Measurements from ENCODE around the gene UXS1.
"Not testable (repeated sequence)": the region's sequence is repeated elsewhere in the genome, so short reads cannot be mapped to it uniquely, and the experiment has no call there.

The UXS1 gene

DNA sequence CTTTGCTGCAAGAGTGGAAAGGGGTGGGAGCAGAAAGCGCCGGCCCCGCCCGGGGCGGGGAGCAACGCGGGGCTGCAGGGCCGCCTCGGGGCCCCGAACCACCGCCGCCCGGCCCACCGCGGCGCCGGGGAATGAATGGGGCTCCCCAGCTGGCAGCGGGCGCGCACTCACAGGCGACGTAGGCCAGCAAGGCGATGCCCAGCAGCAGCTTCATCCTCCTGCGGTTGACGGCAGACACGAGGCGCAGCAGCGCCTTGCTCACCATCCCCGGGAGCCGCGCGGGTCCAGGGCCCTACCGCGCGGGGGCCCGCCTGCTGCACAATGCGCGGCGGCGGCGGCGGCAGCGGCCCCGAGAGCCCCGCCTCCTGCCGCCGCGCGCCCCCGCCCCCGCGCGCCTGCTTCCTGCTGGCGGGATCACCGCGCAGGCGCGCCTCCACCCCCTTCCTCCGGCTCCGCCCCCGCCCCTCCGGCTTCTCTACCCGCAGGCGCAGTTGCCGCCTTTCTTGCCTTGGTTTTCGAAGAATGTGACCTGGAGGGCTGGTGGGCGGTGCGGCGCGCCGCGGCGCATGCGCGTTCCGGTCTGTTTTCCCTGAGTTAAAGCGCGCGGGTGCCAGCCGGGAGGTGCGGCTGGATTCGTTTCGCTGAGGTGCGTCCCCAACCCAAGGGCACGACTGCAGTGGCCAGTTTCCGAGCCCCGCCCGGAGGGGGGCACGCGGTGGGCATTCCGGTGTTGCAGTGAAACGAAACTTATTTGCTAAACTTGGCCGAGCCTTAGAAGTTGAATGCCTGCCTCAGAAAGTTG, at the start of gene UXS1:
TSS of gene UXS1 (minus strand) at position 325 of the 802 bp plus-strand sequence. CDS start at position 265, 60 bp downstream.
- no peaks in the 10 kb centered on the region for H3K36me3 ChIP-seq (ENCODE audit: insufficient read depth, low read length)
- H3K9me3 ChIP-seq (ENCODE audit: low read length): no peaks in the 10 kb centered on the region
- peak within 1 kb of the TSS; percentile 85 to 90 for H3K4me3 ChIP-seq (ENCODE audit: low read depth in 1 of 2, low read length in 2 of 2)
- peak within 1 kb of the TSS; percentile 85 for H3K27ac ChIP-seq (ENCODE audit: low read depth, low read length)
- H3K4me1 ChIP-seq (ENCODE audit: insufficient read depth, low read length): peaks cover 26% of the 10 kb centered on the region
- peak within 1 kb of the TSS; percentile 62 for H3K9ac ChIP-seq (ENCODE audit: low read length)
- H3K27me3 ChIP-seq (ENCODE audit: control insufficient read depth in 1 of 2, insufficient read depth in 2 of 2, low read length in 2 of 2): no peaks in the 10 kb centered on the region

DNA sequence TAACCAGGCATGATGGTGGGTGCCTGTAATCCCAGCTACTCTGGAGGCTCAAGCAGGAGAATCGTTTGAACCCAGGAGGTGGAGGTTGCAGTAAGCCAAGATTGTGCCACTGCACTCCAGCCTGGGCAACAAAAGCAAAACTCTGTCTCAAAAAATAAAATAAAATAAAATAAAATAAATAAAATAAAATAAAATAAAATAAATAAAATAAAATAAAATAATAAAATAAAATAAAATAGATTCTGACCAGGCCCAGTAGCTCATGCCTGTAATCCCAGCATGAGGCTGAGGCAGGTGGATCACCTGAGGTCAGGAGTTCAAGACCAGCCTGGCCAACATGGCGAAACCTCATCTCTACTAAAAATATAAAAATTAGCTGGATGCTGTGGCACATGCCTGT, 45.4 kb upstream of the UXS1 start:
- H3K4me3 ChIP-seq (ENCODE audit: low read depth in 1 of 2, low read length in 2 of 2); H3K4me1 ChIP-seq (ENCODE audit: insufficient read depth, low read length): not testable (repeated sequence)

DNA sequence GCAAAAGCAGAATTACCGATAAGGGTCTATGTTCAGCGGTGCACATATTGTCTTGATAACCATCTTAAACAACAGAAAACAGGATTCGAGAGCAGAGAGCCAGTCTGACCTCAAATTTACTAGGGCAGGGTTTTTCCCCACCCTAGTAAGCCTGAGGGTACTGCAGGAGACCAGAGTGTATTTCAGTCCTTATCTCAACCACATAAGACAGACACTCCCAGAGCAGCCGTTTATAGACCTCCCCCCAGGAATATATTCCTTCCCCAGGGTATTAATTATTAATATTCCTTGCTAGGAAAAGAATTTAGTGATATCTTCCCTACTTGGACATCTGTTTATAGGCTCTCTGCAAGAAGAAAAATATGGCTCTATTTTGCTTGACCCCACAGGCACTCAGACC, 41.3 kb upstream of the UXS1 start:
- H3K9ac ChIP-seq (ENCODE audit: low read length); H3K4me3 ChIP-seq (ENCODE audit: low read depth in 1 of 2, low read length in 2 of 2); H3K27me3 ChIP-seq (ENCODE audit: control insufficient read depth in 1 of 2, insufficient read depth in 2 of 2, low read length in 2 of 2); H3K36me3 ChIP-seq (ENCODE audit: insufficient read depth, low read length); H3K4me1 ChIP-seq (ENCODE audit: insufficient read depth, low read length); H3K27ac ChIP-seq (ENCODE audit: low read depth, low read length); H3K9me3 ChIP-seq (ENCODE audit: low read length): not testable (repeated sequence)

More for the DNA sequence above, 45.4 kb upstream of the UXS1 start:
- H3K27ac ChIP-seq (ENCODE audit: low read depth, low read length); H3K9ac ChIP-seq (ENCODE audit: low read length); H3K36me3 ChIP-seq (ENCODE audit: insufficient read depth, low read length); H3K27me3 ChIP-seq (ENCODE audit: control insufficient read depth in 1 of 2, insufficient read depth in 2 of 2, low read length in 2 of 2); H3K9me3 ChIP-seq (ENCODE audit: low read length): not testable (repeated sequence)

DNA sequence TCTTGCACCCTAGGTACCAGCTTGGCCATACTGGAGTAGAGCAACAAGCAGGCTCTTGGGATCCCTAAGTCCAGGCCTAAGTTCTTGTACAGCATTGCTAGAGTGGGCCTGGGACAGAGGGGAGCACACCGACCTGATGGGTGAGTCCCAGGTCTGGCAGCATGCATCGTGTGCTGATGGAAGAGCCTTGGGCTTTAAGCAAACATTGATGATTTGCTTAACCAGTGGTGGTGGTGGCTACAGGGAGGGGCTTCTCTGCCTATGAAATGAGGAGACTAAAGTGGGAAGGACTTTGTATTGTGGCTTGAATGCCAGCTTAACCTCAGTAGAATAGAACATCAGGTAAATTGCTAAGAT, 39.2 kb upstream of the UXS1 start:
- Histone ChIP-seq H3K9ac (ENCODE audit: low read length) (no peak overlapping the region), H3K9me3 (ENCODE audit: low read length) (no peaks in the 10 kb centered on the region), H3K4me1 (ENCODE audit: insufficient read depth, low read length) (no peaks in the 10 kb centered on the region), H3K27me3 (ENCODE audit: control insufficient read depth in 1 of 2, insufficient read depth in 2 of 2, low read length in 2 of 2) (no peaks in the 10 kb centered on the region), H3K27ac (ENCODE audit: low read depth, low read length) (no peak overlapping the region), H3K4me3 (ENCODE audit: low read depth in 1 of 2, low read length in 2 of 2) (no peak overlapping the region), H3K36me3 (ENCODE audit: insufficient read depth, low read length) (no peaks in the 10 kb centered on the region)

DNA sequence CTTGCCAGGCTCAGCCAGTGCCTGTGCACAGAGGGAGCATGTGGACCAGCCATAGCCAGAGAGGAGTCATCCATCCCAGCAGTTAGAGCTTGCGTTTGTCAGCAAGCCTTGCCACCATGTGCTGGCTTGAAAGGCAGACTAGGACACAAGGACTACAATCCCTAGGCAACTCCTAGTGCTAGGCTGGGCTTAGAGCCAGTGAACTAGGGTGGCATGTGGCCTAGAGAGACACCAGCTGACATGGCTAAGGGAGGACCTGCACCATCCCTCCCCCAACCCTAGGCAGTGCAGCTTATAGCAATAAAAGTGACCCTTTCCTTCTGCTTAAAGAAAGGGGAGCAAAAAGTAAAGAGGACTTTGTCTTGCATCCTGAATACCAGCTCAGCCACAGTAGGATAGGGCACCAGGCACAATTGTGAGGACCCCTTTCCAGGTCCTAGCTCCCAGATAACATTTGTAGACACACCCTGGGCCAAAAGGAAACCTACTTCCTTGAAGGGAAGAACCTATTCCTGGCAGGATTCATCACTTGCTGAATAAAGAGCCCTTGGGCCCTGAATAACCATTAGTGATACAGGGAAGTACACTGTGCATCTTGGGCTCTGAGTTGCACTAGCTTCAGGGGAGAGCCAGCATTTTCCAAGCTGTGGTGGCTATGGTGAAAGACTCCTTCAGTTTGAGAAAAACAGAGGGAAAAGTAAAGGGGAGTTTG, 38.7 kb upstream of the UXS1 start:
- H3K4me1 ChIP-seq (ENCODE audit: insufficient read depth, low read length): no peaks in the 10 kb centered on the region
- no peak overlapping the region for H3K27ac ChIP-seq (ENCODE audit: low read depth, low read length)

DNA sequence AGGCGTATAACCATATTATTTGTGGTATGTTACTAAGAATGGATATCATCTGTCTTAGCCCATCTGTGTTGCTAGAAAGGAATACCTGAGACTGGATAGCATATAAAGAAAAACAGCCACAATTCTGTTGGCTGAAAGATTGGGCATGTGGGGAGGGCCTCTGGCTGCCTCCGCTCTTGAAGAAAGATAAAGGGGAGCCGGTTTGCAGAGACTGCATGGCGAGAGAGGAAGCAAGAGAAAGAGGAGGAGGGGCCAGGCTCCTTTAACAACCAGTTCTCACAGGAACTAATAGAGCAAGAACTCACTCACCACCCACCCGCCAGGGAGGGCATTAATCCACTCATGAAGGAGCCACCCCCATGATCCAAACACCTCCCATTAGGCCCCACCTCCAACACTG, 29.2 kb upstream of the UXS1 start:
- H3K36me3 ChIP-seq (ENCODE audit: insufficient read depth, low read length): no peaks in the 10 kb centered on the region
- H3K27me3 ChIP-seq (ENCODE audit: control insufficient read depth in 1 of 2, insufficient read depth in 2 of 2, low read length in 2 of 2): no peaks in the 10 kb centered on the region
- no peak overlapping the region for H3K27ac ChIP-seq (ENCODE audit: low read depth, low read length)
- H3K9me3 ChIP-seq (ENCODE audit: low read length): no peaks in the 10 kb centered on the region
- H3K4me1 ChIP-seq (ENCODE audit: insufficient read depth, low read length): no peaks in the 10 kb centered on the region
- no peak overlapping the region for H3K9ac ChIP-seq (ENCODE audit: low read length)
- no peak overlapping the region for H3K4me3 ChIP-seq (ENCODE audit: low read depth in 1 of 2, low read length in 2 of 2)

More for the DNA sequence above, 38.7 kb upstream of the UXS1 start:
- no peaks in the 10 kb centered on the region for H3K27me3 ChIP-seq (ENCODE audit: control insufficient read depth in 1 of 2, insufficient read depth in 2 of 2, low read length in 2 of 2)
- H3K4me3 ChIP-seq (ENCODE audit: low read depth in 1 of 2, low read length in 2 of 2): no peak overlapping the region
- H3K36me3 ChIP-seq (ENCODE audit: insufficient read depth, low read length): no peaks in the 10 kb centered on the region
- H3K9me3 ChIP-seq (ENCODE audit: low read length): no peaks in the 10 kb centered on the region
- no peak overlapping the region for H3K9ac ChIP-seq (ENCODE audit: low read length)

DNA sequence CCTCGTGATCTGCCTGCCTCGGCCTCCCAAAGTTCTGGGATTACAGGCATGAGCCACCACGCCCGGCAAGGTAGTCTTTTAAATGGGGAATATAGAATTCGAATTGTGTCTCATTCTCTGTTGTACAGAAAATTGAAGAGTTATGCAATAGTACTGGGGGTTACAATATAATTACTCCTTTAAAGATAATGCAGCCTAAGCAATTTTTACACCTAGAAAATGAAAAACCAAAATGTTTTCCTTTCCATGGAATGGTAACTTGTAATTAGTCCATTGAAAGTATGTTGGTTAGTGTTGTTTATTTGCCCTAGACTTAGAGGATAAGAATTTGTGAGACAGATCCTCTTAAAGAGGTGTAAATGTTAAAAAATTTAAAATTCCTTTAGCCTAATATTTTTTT, 28.0 kb upstream of the UXS1 start:
- H3K27ac ChIP-seq (ENCODE audit: low read depth, low read length); H3K4me1 ChIP-seq (ENCODE audit: insufficient read depth, low read length); H3K36me3 ChIP-seq (ENCODE audit: insufficient read depth, low read length); H3K4me3 ChIP-seq (ENCODE audit: low read depth in 1 of 2, low read length in 2 of 2); H3K27me3 ChIP-seq (ENCODE audit: control insufficient read depth in 1 of 2, insufficient read depth in 2 of 2, low read length in 2 of 2); H3K9ac ChIP-seq (ENCODE audit: low read length); H3K9me3 ChIP-seq (ENCODE audit: low read length): not testable (repeated sequence)

DNA sequence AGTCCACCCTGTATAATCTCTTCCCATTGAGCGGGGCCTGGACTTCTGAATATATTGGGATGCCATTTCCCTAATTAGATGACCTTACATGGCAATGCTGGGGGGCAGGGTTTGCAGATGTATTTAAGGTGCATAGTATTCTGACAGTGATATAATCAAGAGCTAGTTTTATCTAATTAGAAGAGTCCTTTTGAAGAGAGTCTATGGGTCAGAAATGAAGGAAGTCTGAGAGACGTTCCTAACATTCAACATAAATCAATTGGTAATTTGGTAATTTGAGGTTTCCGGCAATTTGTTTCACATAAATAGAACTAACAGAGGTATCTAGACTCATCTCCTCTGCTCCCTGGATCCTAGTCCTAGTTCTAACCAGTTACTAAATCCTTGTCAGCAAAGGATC, 25.7 kb upstream of the UXS1 start:
- Histone ChIP-seq H3K27me3 (ENCODE audit: control insufficient read depth in 1 of 2, insufficient read depth in 2 of 2, low read length in 2 of 2) (no peaks in the 10 kb centered on the region), H3K9me3 (ENCODE audit: low read length) (no peaks in the 10 kb centered on the region), H3K27ac (ENCODE audit: low read depth, low read length) (no peak overlapping the region), H3K4me1 (ENCODE audit: insufficient read depth, low read length) (no peaks in the 10 kb centered on the region), H3K4me3 (ENCODE audit: low read depth in 1 of 2, low read length in 2 of 2) (no peak overlapping the region), H3K9ac (ENCODE audit: low read length) (no peak overlapping the region), H3K36me3 (ENCODE audit: insufficient read depth, low read length) (no peaks in the 10 kb centered on the region)

DNA sequence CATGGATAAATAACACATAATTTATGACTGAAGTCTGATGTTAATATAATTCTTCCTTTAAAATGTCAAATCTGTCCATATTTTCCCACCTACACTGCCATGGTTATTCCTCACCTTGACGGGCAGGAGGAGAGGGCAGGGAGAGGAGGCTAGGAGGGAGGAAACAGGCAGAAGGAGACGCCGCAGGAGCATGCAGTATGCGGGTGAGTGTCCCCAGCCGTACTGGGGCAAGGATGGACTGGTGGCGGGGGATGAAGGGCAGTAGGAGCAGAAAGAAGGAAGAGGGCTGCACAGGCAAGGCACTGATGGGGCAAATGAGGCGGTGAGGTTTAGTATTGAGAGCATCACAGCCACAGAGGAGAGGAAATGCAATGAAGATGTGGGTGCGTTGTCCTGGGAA, 25.1 kb upstream of the UXS1 start:
- H3K4me1 ChIP-seq (ENCODE audit: insufficient read depth, low read length): not testable (repeated sequence)

DNA sequence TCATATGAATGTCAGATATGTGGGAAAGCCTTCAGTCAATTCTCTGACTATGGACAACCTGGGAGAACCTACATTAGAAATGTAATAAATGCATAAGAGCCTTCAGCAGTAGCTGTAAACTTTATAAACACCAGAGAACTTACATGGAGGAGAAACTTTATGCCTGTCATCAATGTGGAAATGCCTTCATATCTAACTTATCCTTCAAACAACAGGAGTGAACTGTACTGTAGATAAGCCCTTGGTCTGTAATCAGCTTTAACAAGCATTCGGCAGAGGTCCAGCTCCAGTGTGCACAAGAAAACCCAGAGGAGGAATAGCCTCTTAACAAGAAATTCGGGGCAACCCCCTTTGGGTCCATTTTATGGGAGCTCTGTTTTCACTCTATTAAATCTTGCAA, 14.8 kb upstream of the UXS1 start:
- H3K27ac ChIP-seq (ENCODE audit: low read depth, low read length): no peak overlapping the region
- H3K4me1 ChIP-seq (ENCODE audit: insufficient read depth, low read length): no peaks in the 10 kb centered on the region
- H3K36me3 ChIP-seq (ENCODE audit: insufficient read depth, low read length): no peaks in the 10 kb centered on the region
- no peaks in the 10 kb centered on the region for H3K27me3 ChIP-seq (ENCODE audit: control insufficient read depth in 1 of 2, insufficient read depth in 2 of 2, low read length in 2 of 2)
- H3K4me3 ChIP-seq (ENCODE audit: low read depth in 1 of 2, low read length in 2 of 2): no peak overlapping the region
- H3K9ac ChIP-seq (ENCODE audit: low read length): no peak overlapping the region
- H3K9me3 ChIP-seq (ENCODE audit: low read length): no peaks in the 10 kb centered on the region

More for the DNA sequence above, 25.1 kb upstream of the UXS1 start:
- H3K27me3 ChIP-seq (ENCODE audit: control insufficient read depth in 1 of 2, insufficient read depth in 2 of 2, low read length in 2 of 2); H3K4me3 ChIP-seq (ENCODE audit: low read depth in 1 of 2, low read length in 2 of 2); H3K9me3 ChIP-seq (ENCODE audit: low read length); H3K27ac ChIP-seq (ENCODE audit: low read depth, low read length); H3K36me3 ChIP-seq (ENCODE audit: insufficient read depth, low read length); H3K9ac ChIP-seq (ENCODE audit: low read length): not testable (repeated sequence)

DNA sequence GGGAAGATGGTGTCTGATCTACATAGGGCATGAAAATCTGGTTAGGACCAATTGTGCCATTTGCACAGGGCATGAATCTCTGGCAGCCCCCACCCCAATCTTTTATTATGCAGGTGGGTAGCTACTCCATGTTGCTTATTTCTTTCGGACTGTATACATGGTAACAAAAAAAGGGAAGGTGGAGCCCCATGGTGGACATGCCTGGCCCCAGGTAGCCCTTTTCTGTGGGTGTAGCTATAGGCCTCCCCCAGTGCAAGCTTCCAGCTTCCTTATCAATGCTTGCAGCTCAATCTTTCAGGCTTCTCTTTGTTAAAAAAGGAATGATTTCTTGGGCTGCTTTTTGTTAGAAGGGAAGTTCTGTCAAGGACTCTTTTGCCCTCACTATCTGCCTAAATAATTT, 14.3 kb upstream of the UXS1 start:
- H3K4me3 ChIP-seq (ENCODE audit: low read depth in 1 of 2, low read length in 2 of 2): no peak overlapping the region
- no peaks in the 10 kb centered on the region for H3K9me3 ChIP-seq (ENCODE audit: low read length)
- H3K27ac ChIP-seq (ENCODE audit: low read depth, low read length): no peak overlapping the region
- no peaks in the 10 kb centered on the region for H3K36me3 ChIP-seq (ENCODE audit: insufficient read depth, low read length)
- H3K4me1 ChIP-seq (ENCODE audit: insufficient read depth, low read length): no peaks in the 10 kb centered on the region
- no peak overlapping the region for H3K9ac ChIP-seq (ENCODE audit: low read length)
- no peaks in the 10 kb centered on the region for H3K27me3 ChIP-seq (ENCODE audit: control insufficient read depth in 1 of 2, insufficient read depth in 2 of 2, low read length in 2 of 2)

DNA sequence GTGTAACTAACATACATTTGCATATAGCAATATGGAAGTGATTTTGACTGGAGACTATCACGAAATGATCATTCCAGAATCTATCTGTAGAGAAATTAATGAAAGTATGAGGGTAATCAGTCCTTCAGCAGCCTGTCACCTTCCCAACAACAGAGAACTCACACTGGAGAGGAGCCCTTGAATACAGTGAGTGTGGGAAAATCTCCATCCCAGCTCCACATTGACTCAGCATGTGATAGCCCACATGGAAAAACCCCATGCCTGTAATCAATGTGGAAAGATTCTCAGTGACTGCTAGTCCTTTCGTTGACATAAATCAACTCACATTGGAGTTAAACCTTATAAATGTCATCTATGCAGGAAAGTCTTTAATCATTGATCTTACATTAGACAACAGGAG, 13.1 kb upstream of the UXS1 start:
- H3K9ac ChIP-seq (ENCODE audit: low read length): no peak overlapping the region
- H3K27me3 ChIP-seq (ENCODE audit: control insufficient read depth in 1 of 2, insufficient read depth in 2 of 2, low read length in 2 of 2): no peaks in the 10 kb centered on the region
- no peaks in the 10 kb centered on the region for H3K9me3 ChIP-seq (ENCODE audit: low read length)
- H3K4me3 ChIP-seq (ENCODE audit: low read depth in 1 of 2, low read length in 2 of 2): no peak overlapping the region
- no peak overlapping the region for H3K27ac ChIP-seq (ENCODE audit: low read depth, low read length)
- no peaks in the 10 kb centered on the region for H3K36me3 ChIP-seq (ENCODE audit: insufficient read depth, low read length)
- no peaks in the 10 kb centered on the region for H3K4me1 ChIP-seq (ENCODE audit: insufficient read depth, low read length)

Measured in muscle layer of colon (tissue), 2 donors.